Measurements from ENCODE around the gene CADM3. TPM values are rescaled to one million over a fixed set of nuclear protein-coding genes. Genes with fewer than 3 reads are reported as not detected.

The CADM3 gene
- total RNA-seq, 1 donor from 2014 or later: 6.9 TPM

- H3K4me3 ChIP-seq: no peak overlapping the region
- no peak overlapping the region for H3K27ac ChIP-seq
- H3K9me3 ChIP-seq (ENCODE audit: low read depth): no peaks in the 10 kb centered on the region
- no peaks in the 10 kb centered on the region for H3K27me3 ChIP-seq
- no peaks in the 10 kb centered on the region for H3K36me3 ChIP-seq
- H3K9me3 Mint-ChIP-seq: no peaks in the 10 kb centered on the region
- H3K27me3 Mint-ChIP-seq (ENCODE audit: insufficient read depth, low read depth): peaks cover 5% of the 10 kb centered on the region
- no peaks in the 10 kb centered on the region for H3K79me2 ChIP-seq (ENCODE audit: low read depth)
- peaks cover 10% of the 10 kb centered on the region for H3K4me1 ChIP-seq
- H3K4me3 Mint-ChIP-seq: no peak overlapping the region
- no peak for DNase-seq (ENCODE audit: low spot score)
- H3K4me2 ChIP-seq: no peak overlapping the region
- H3F3A ChIP-seq (ENCODE audit: low read depth): no peaks in the 10 kb centered on the region
- peaks cover 32% of the 10 kb centered on the region for H4K20me1 ChIP-seq (ENCODE audit: low read depth)
- peaks cover 24% of the 10 kb centered on the region for H3K4me1 Mint-ChIP-seq
- no peak overlapping the region for H2AFZ ChIP-seq (replicated peaks)
- no peak overlapping the region for H3K27ac Mint-ChIP-seq
- TF ChIP-seq EZH2phosphoT487 (IDR thresholded peaks at IDR 0.05) (no peak), CTCF (IDR thresholded peaks at IDR 0.05) (no peak), EZH2 (IDR thresholded peaks at IDR 0.05) (no peak)
- no peaks in the 10 kb centered on the region for H3K36me3 Mint-ChIP-seq
- H3K9ac ChIP-seq: no peak overlapping the region
These were observed 3.4 kb upstream of the CADM3 start for GRCh38 chr1:159168043-159168442.

- Histone ChIP-seq H3K9me3 (ENCODE audit: low read depth) (no peaks in the 10 kb centered on the region), H3K4me2 (peak overlapping the region; percentile 96), H3K36me3 (no peaks in the 10 kb centered on the region), H3K4me3 (peak overlapping the region; percentile 97), H3F3A (ENCODE audit: low read depth) (no peaks in the 10 kb centered on the region), H2AFZ (replicated peaks) (no peak overlapping the region), H3K9ac (no peak overlapping the region), H3K27me3 (no peaks in the 10 kb centered on the region), H3K79me2 (ENCODE audit: low read depth) (peaks cover 2% of the 10 kb centered on the region), H3K27ac (no peak overlapping the region), H3K4me1 (peaks cover 14% of the 10 kb centered on the region), H4K20me1 (ENCODE audit: low read depth) (peaks cover 48% of the 10 kb centered on the region)
- H3K4me3 Mint-ChIP-seq: peak overlapping the region; percentile 83
- peaks cover 8% of the 10 kb centered on the region for H3K27me3 Mint-ChIP-seq (ENCODE audit: insufficient read depth, low read depth)
- no peak overlapping the region for H3K27ac Mint-ChIP-seq
- TF ChIP-seq EZH2phosphoT487 (IDR thresholded peaks at IDR 0.05) (no peak), CTCF (IDR thresholded peaks at IDR 0.05) (no peak), EZH2 (IDR thresholded peaks at IDR 0.05) (no peak)
- no peak for DNase-seq (ENCODE audit: low spot score)
- H3K36me3 Mint-ChIP-seq: no peaks in the 10 kb centered on the region
- H3K4me1 Mint-ChIP-seq: peaks cover 18% of the 10 kb centered on the region
- no peaks in the 10 kb centered on the region for H3K9me3 Mint-ChIP-seq
These were observed 776 bp upstream of the CADM3 start for GRCh38 chr1:159170639-159171038.

- Histone ChIP-seq H3K36me3 (no peaks in the 10 kb centered on the region), H3F3A (ENCODE audit: low read depth) (no peaks in the 10 kb centered on the region), H3K4me2 (peak overlapping the region; percentile 96), H4K20me1 (ENCODE audit: low read depth) (peaks cover 60% of the 10 kb centered on the region), H3K9ac (peak overlapping the region; percentile 51), H3K9me3 (ENCODE audit: low read depth) (no peaks in the 10 kb centered on the region), H3K4me1 (peaks cover 14% of the 10 kb centered on the region), H3K27ac (no peak overlapping the region), H3K4me3 (peak overlapping the region; percentile 97), H3K79me2 (ENCODE audit: low read depth) (peaks cover 8% of the 10 kb centered on the region), H3K27me3 (no peaks in the 10 kb centered on the region), H2AFZ (replicated peaks) (peak overlapping the region; percentile 98)
- peak overlapping the region; percentile 26 for H3K27ac Mint-ChIP-seq
- peak; percentile 75 for DNase-seq (ENCODE audit: low spot score)
- peaks cover 8% of the 10 kb centered on the region for H3K27me3 Mint-ChIP-seq (ENCODE audit: insufficient read depth, low read depth)
- peaks cover 18% of the 10 kb centered on the region for H3K4me1 Mint-ChIP-seq
- peak overlapping the region; percentile 94 for H3K4me3 Mint-ChIP-seq
- H3K9me3 Mint-ChIP-seq: no peaks in the 10 kb centered on the region
- TF ChIP-seq EZH2phosphoT487 (IDR thresholded peaks at IDR 0.05) (no peak), EZH2 (IDR thresholded peaks at IDR 0.05) (no peak), CTCF (IDR thresholded peaks at IDR 0.05) (no peak)
- H3K36me3 Mint-ChIP-seq: no peaks in the 10 kb centered on the region
These were observed 480 bp downstream of the CADM3 start for GRCh38 chr1:159171688-159172501.

All from neural progenitor cell (in vitro differentiated cells).